Fibroblast of villous mesenchyme (primary cell): ENCODE measurements around the gene ARHGAP8. TPM values are rescaled to one million over a fixed set of nuclear protein-coding genes. Genes with fewer than 3 reads are reported as not detected.

Source experiments
- DNase-seq: peaks from one replicate; pipeline ENCODE4 v3.0.0-alpha.2; 2010; ENCODE audit warnings: low read depth
- H3K4me3 ChIP-seq: 2 replicates; pipeline ENCODE4 v1.5.1; 2011; ENCODE audit warnings: low read depth, mild to moderate bottlenecking, low read length
- CTCF ChIP-seq: IDR thresholded peaks from 2 replicates; pipeline ENCODE4 v1.5.1; 2012; ENCODE audit warnings: low read depth, mild to moderate bottlenecking, low read length; ENCODE audit not compliant: insufficient read depth
- total RNA-seq: library from RNA; depleted of rRNA; stranded (reverse); fragments of >200 nt; gene quantifications from 2 replicates; pipeline ENCODE4 v1.2.3, GENCODE V29; 2012

Gene ARHGAP8
- total RNA-seq, 1 donor = under 0.01 TPM

- no peak overlapping the region for H3K4me3 ChIP-seq
- DNase-seq = no peak
- no peak for TF ChIP-seq CTCF
Measured at GRCh38 chr22:44889255-44889878, 137.0 kb downstream of the ARHGAP8 start.

GRCh38 chr22:44890416-44891292 lies 138.3 kb downstream of the ARHGAP8 start:
- DNase-seq = no peak
- no peak overlapping the region for H3K4me3 ChIP-seq
- no peak for TF ChIP-seq CTCF

GRCh38 chr22:44891293-44891747 lies 138.9 kb downstream of the ARHGAP8 start:
- DNase-seq = no peak
- H3K4me3 ChIP-seq = no peak overlapping the region
- no peak for TF ChIP-seq CTCF

GRCh38 chr22:44891791-44892190 lies 139.4 kb downstream of the ARHGAP8 start:
- no peak for DNase-seq
- TF ChIP-seq CTCF = no peak
- no peak overlapping the region for H3K4me3 ChIP-seq

GRCh38 chr22:44892243-44892642 lies 139.9 kb downstream of the ARHGAP8 start:
- no peak for TF ChIP-seq CTCF
- no peak for DNase-seq
- no peak overlapping the region for H3K4me3 ChIP-seq

GRCh38 chr22:44892803-44893730 lies 140.7 kb downstream of the ARHGAP8 start:
- no peak for TF ChIP-seq CTCF

More at GRCh38 chr22:44892803-44893730, 140.7 kb downstream of the ARHGAP8 start:
- no peak for DNase-seq
- no peak overlapping the region for H3K4me3 ChIP-seq
